SK-N-MC (cell line): ENCODE measurements around the gene FBXL13.
"Not testable (repeated sequence)": the region's sequence is repeated elsewhere in the genome, so short reads cannot be mapped to it uniquely, and the experiment has no call there.

ENCODE experiments used
- EZH2 ChIP-seq: fragments of 200-600 bp; sonication (generic); IDR thresholded peaks from one replicate; pipeline ENCODE4 v1.6.1; 2017; ENCODE audit warnings: antibody characterized with exemption
- POLR2AphosphoS5 ChIP-seq: IDR thresholded peaks from 2 replicates; pipeline ENCODE4 v1.6.1; 2012; ENCODE audit warnings: mild to moderate bottlenecking, low read depth, low read length, borderline replicate concordance

DNA sequence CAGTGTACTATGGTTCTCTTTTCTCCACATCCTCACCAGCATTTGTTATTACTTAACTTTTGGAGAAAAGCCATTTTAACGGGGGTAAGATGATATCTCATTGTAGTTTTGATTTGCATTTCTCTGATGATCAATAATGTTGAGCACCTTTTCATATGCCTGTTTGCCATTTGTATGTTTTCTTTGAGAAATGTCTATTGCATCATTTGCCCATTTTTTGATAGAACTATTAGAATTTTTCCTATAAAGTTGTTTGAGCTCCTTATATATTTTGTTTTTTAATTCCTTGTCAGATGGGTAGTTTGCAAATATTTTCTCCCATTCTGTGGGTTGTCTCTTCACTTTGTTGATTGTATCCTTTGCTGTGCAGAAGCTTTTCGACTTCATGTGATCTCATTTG lies 172.5 kb downstream of the FBXL13 start:
- not testable (repeated sequence) for TF ChIP-seq EZH2, POLR2AphosphoS5
